Retina (tissue), 1 donor: ENCODE measurements around the gene DNALI1.
"Not testable (repeated sequence)": the region's sequence is repeated elsewhere in the genome, so short reads cannot be mapped to it uniquely, and the experiment has no call there.

Experiments used
- DNase-seq: peaks from one replicate; pipeline ENCODE4 v3.0.0-alpha.2; 2016

The DNALI1 gene

GRCh38 chr1:37557402-37557801, 662 bp downstream of the DNALI1 start:
- no peak for DNase-seq

DNA sequence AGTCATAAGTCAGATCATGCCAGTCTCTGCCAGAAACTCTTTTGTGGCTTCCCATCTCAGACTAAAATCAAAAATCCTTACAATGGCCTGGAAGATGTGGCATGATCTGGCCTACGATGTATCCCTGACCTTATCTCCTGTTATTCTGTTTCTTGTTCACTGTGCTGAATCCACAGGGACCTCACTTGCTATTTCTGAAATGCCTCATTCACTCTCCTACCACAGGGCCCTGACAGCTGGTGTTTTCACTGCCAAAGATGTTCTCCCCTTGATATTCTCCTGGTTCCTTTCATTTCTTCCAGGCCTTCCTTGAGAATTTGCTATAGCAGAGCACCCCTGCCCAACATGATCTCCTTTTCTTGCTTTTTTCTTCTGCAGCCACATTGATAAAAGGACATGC, 1.7 kb downstream of the DNALI1 start:
- no peak for DNase-seq

DNA sequence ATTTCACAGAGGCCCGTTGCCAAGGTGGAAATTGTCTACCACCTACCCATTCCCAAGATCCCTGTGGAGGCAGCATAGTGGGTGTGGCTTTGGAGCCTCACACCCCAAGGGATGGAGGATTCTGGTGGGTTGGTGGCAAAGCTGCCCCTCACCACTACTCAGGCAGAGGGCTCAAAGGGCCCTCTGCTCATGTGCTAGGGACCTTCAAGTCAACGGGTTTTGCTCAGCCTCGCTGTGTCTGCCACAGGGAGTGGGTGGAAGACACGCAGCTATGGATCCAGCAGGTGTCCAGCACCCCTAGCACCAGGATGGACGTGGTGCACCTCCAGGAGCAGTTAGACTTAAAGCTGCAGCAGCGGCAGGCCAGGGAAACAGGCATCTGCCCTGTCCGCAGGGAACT, 2.3 kb downstream of the DNALI1 start:
- no peak for DNase-seq

- DNase-seq, result not testable (repeated sequence)
Measured at GRCh38 chr1:37559957-37560379, 3.2 kb downstream of the DNALI1 start.

DNA sequence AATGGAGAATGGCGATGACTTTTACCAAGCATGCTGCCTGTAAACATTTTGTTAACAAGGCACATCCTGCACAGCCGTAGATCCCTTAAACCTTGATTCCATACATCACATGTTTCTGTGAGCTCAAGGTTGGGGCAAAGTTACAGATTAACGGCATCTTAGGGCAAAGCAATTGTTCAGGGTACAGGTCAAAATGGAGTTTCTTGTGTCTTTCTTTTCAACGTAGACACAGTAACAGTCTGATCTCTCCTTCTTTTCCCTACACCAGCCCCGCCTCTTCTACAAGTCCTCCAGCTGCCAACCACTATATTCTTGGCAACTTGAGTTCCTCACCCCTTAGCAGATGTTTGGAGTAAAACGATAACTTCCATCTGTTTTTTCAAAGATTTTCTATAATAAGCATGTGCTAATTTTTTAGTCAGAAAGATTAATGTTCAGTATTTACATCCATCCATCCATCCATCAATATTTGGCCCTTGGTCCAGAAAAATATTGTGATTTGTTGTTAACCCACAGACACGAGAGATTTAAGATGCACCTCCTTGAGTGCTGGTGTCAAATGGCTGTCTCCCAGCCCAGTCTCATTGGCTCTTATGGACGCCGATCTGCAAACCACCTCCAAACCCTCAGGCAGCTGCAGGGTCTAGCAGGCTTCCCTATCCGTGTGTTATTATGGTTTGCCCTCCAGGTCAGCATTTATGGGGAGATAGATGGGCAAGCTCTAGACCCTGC, 3.8 kb downstream of the DNALI1 start:
- DNase-seq, result no peak

- DNase-seq, result peak; percentile 9
Measured at GRCh38 chr1:37561133-37562132, 4.7 kb downstream of the DNALI1 start.

DNA sequence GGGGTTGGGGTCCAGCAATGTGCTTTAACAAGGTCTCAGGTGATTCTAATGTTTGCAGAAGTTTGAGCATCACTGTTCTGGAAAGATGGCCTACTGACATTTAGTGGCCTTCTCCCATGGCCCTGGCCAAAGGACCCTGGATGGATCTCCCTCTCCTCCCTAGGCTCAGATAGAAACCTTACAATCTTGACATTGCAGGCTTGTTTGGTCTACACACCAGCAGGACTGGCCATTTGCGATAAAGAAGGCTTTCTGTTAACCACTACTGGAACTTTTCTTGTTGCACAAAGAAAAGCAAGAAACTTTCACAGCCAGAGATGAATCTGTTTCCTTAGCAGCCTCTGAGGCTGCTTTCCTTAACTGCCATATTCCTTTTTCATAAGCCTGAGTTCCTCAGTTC, 6.2 kb downstream of the DNALI1 start:
- no peak for DNase-seq

DNA sequence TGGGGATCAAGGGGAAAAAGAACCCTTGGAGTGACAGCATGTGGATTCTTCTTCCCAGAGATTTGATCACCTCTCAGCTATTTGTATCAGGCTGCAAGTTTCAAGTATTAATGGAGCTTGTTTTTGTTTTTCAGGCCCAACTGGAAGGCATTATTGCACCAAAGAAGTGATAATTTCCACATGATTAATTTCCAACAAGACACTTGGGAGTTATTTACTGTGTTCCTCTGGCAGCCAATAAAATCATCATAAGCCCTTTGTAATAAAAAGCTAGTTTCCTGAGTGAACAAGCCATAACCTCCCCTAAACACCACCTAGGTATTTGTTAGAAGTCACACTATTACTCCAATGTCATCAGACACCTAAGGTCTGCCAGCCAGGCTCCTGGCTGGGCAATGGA, 8.2 kb downstream of the DNALI1 start:
- no peak for DNase-seq

DNA sequence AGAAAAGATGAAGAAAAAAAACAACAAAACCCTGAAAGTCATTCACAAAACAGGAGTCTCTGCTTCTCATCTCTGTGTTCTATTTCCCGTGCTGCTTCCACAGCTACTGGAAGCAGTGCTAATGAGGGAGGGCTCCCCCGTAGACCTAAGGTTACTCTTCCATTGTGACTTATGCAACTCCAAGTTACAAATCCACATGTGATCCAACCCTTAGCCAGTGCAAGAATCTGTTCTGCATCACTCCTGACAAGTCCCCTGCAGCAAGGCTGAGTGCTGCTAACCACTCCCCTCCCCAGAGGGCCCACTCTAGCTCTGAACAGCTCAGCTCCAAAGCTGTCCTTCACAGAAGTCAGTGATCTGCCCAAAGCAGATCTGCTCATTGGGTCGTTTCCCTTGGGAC, 10.3 kb downstream of the DNALI1 start:
- no peak for DNase-seq

DNA sequence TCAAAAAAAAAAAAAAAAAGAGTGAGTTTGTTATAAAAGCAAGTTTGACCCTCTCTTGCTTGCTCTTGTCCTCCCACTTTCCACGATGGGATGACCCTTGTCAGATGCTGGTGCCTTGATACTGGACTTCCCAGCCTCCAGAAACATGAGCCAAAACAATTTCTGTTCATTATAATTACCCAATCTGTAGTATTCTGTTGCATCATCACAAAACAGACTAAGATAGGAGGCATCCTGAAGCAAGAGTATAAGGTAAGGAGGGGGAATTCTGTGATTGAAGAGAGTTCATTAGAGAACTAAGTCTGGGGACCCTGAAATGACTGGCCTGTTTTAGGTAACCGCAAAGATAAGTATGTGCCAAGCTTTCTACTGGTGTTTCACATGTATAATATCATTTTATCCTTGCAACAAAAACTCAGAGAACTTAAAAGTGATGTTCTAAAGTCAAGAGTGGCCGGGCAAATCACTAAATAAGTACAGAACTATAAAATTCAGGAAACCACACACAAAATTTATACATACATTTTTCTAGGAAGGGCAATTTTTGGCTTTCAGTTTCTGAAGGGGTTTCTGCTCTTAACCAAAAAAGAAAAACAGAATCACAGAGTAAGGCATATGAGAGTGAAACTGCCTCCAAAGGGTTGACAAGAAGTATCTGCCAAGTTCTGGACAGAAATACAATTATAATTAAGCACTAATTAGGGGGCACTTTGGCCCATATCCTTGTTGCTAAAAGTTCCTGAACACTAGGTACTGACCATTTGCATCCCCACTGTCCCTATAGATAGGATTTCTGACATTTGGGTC, 14.0 kb downstream of the DNALI1 start:
- no peak for DNase-seq

DNA sequence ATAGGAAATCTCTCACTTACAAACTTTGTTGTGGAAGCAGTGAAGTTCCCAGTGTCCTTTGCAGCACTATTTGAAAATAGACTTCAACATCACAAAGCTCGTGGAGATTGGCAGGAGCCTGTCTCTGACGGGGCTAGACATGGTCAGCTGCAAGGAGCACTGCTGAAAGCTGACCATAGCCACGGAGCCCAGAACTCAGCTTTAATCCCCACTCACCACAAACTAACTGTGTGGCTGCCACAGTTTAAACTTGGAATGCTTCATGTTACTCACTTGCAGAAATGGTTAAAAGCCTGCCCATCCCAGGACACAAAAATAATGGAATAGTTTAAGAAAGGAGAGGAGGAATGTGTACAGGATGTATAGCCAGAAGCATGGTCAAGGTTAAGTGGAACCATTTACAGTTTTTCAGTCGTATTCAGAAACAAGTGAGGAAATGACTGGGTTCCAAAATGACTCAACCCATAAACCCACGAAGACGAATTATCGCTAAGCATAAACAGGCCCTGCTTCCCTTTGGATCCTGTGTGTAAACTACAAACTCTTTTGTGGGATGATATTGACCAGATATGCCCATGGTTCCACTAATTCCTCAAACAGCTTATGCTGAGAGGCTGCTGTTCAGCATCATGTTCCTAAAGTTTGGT, 18.2 kb downstream of the DNALI1 start:
- no peak for DNase-seq

DNA sequence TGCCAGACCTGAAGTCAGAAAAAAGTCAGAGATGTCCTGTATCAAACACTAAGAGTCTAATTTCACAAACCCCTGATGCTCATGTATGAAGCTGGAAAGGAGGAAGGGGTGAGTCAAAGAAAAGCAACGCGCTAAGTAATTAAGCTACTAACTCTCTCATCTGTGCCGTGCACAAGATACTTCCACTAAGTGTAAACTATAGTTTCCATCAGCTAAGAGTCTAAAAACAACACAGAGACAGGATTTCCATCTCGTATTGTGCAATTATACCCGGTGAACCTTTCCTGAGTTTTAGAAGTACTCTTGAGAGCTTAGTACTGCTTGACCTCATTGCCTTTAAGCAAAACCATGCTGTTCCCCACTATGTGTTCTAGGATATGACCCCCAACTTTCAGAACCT, 19.0 kb downstream of the DNALI1 start:
- no peak for DNase-seq

- not testable (repeated sequence) for DNase-seq
Measured at GRCh38 chr1:37584544-37584943, 27.8 kb downstream of the DNALI1 start.

DNA sequence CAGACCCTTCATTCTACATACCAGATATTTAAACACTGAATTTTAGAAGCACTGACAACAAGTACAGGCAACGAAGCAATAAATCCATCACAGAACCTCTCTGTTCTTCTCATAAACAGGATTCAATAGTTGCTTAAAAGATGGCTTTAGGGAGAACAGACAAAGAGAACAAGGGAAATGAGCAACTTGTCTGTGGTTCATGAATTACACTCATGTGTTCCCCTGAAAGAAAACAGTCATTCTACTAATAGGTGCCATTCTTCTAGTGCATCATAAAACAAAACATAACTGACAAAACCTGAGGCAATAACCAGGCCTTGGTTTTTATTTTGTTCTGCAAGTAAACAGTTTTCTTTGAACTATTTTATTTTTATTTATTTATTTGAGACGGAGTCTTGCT, 32.2 kb downstream of the DNALI1 start:
- no peak for DNase-seq

DNA sequence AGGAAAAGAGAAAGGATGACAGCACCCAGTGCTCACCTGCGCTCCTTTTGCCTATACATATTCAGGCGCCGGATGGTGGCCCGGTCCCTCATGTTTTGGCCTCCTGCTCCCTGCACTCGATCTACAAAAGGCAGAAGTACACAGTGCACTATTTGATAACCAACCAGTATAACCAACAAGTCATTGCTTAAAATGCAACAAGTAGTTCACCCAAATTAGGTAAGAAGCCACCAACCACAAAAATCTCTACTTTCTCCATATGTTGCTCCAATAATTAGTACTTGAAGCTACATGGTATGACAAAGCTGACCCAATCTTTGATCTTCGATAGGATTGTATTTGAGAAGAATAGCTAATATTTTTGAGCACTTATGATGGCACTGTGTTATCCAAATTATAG, 37.0 kb downstream of the DNALI1 start:
- DNase-seq, result no peak

- DNase-seq, result peak; percentile 99
Measured at GRCh38 chr1:37595440-37596181, 38.9 kb downstream of the DNALI1 start, which contains the start of gene GNL2. Gene GNL2, minus strand, starts transcription at chr1:37595937. Its CDS starts 115 bp downstream, at chr1:37595822.

GRCh38 chr1:37596182-37596667, 39.5 kb downstream of the DNALI1 start:
- DNase-seq, result no peak

GRCh38 chr1:37599940-37600339, 43.2 kb downstream of the DNALI1 start:
- DNase-seq, result peak; percentile 46

DNA sequence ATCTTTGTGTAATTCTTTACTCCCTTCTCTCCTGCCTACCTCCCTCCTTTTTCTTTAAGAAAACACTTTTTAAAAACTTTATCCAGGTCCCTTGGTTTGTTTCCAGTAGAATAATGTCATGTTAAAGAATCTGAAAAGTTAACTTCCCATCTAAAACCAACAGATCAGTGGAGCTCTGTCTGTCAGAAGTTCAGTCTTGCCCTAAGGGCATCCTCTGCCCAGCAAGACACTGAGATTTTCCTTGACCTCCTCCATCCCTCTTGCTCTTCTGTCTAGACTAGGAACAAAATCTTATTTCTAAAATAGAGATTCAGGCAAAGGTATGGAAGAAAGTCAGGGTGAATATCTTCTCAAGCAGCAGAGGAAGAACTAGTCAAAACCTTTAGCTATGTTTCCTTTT, 44.7 kb downstream of the DNALI1 start:
- DNase-seq, result no peak

DNA sequence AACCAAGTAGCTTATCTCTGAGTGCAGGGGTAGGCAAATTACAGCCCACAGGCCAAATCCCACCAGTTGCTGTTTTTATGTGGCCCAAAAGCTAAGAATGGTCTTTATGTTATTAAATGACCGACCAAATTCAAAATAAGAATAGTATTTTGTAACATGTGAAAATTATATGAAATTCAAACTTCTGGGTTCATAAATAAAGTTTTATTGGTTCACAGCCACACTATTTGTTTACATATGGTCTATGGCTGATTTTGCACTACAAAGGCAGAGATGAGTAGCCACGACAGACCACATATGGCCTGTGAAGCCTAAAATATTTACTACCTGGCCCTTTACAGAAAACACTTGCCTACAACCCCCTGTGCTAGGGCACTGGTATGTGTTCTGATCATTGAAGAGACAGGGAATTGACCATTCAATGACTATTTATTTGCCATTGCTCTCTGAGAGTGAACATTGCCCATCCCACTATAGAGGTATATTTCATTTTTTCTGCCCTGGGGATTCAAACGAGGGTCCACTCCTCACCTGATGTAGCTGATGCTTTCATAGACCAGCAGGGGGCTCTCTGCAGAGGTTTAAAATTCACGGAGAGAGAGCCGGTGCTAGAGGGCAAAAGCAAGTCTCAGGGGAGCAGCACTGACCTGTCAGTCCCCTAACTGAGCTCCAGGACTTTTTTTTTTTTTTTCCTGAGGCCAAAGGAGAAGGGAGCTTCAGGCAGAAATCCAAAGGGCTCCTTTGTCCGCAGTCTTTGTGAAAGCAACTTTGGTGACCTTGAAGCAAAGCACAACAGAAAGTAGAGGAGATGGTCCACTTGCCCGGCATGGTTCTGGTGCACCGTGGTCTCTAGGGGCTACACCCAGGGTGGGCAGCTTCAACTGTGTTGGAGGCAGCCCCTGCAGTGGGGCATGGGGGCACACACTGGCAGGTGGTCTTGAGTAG, 46.3 kb downstream of the DNALI1 start:
- peak; percentile 54 for DNase-seq
